Suprapubic skin (tissue), 4 donors: ENCODE results near the gene SCFD1.

Source experiments
- CTCF ChIP-seq, 2 donors: fragments of 200-600 bp in 1 of 2; fragments of 450-650 bp in 1 of 2; sonication (generic) in 1 of 2; IDR thresholded peaks; one replicate each; pipeline ENCODE4 v1.5.1; 2016 to 2019; ENCODE audit warnings: antibody characterized with exemption in 2 of 2, mild to moderate bottlenecking in 1 of 2, moderate library complexity in 1 of 2
- EP300 ChIP-seq: sonication (generic); formaldehyde crosslinking; IDR thresholded peaks from one replicate; pipeline ENCODE4 v1.6.1; 2017; ENCODE audit warnings: antibody characterized with exemption
- POLR2A ChIP-seq, 2 donors: fragments of 450-650 bp; IDR thresholded peaks; one replicate each; pipeline ENCODE4 v1.6.1; 2017; ENCODE audit warnings: antibody characterized with exemption in 2 of 2, mild to moderate bottlenecking in 2 of 2, moderate library complexity in 2 of 2
- POLR2AphosphoS5 ChIP-seq, 3 donors: sonication (generic); formaldehyde crosslinking; IDR thresholded peaks; one replicate each; pipeline ENCODE4 v1.6.1; 2017; ENCODE audit warnings: antibody characterized with exemption in 3 of 3

GRCh38 chr14:30719137-30719536 is 97.0 kb downstream of the SCFD1 start:
- no peak for TF ChIP-seq POLR2AphosphoS5 (IDR thresholded peaks at IDR 0.05)
- TF ChIP-seq POLR2A (IDR thresholded peaks at IDR 0.05) = no peak
- TF ChIP-seq EP300 = no peak
- TF ChIP-seq CTCF (IDR thresholded peaks at IDR 0.05) = no peak
